ENCODE data around the gene MAP3K21. TPM values are rescaled to one million over a fixed set of nuclear protein-coding genes. Genes with fewer than 3 reads are reported as not detected.

Gene MAP3K21
- total RNA-seq, 1 donor from 2014 or later: 0.25 TPM

GRCh38 chr1:233315718-233316301 is 11.7 kb upstream of the MAP3K21 start:
- no peak for DNase-seq (ENCODE audit: low spot score)
- H3K27me3 Mint-ChIP-seq (ENCODE audit: low read depth): peaks cover 52% of the 10 kb centered on the region
- no peak overlapping the region for H3K27ac Mint-ChIP-seq (ENCODE audit: unreplicated experiment)
- H3K9me3 Mint-ChIP-seq (ENCODE audit: low read depth): no peaks in the 10 kb centered on the region
- H3K4me1 Mint-ChIP-seq (ENCODE audit: low read depth): no peaks in the 10 kb centered on the region
- H3K4me3 Mint-ChIP-seq (ENCODE audit: unreplicated experiment): no peak overlapping the region
- TF ChIP-seq, protein P1, sequence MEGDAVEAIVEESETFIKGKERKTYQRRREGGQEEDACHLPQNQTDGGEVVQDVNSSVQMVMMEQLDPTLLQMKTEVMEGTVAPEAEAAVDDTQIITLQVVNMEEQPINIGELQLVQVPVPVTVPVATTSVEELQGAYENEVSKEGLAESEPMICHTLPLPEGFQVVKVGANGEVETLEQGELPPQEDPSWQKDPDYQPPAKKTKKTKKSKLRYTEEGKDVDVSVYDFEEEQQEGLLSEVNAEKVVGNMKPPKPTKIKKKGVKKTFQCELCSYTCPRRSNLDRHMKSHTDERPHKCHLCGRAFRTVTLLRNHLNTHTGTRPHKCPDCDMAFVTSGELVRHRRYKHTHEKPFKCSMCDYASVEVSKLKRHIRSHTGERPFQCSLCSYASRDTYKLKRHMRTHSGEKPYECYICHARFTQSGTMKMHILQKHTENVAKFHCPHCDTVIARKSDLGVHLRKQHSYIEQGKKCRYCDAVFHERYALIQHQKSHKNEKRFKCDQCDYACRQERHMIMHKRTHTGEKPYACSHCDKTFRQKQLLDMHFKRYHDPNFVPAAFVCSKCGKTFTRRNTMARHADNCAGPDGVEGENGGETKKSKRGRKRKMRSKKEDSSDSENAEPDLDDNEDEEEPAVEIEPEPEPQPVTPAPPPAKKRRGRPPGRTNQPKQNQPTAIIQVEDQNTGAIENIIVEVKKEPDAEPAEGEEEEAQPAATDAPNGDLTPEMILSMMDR (IDR thresholded peaks at IDR 0.05): no peak
- peaks cover 2% of the 10 kb centered on the region for H3K36me3 Mint-ChIP-seq (ENCODE audit: low read depth)

DNA sequence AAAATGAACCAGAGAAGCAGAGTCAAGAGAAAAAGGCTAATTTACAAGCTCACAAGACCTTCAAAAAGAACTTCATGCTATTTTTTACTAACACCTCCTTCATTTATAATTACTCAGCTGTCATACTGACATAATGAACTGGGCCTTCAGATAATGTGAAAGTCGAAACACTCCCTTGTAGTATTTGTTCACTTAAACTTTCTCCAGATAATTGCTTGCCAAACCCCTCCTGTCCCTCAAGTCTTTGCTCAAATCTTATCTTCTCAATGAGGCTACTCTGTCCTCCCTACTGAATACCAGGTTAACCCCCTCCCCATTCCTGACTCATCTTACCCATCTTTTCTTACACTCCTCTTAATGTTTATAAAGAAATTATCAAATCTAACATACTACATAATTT is 11.1 kb upstream of the MAP3K21 start:
- Mint-ChIP-seq H3K27me3 (ENCODE audit: low read depth) (peaks cover 52% of the 10 kb centered on the region), H3K9me3 (ENCODE audit: low read depth) (no peaks in the 10 kb centered on the region), H3K36me3 (ENCODE audit: low read depth) (peaks cover 2% of the 10 kb centered on the region), H3K4me1 (ENCODE audit: low read depth) (no peaks in the 10 kb centered on the region), H3K4me3 (ENCODE audit: unreplicated experiment) (no peak overlapping the region), H3K27ac (ENCODE audit: unreplicated experiment) (no peak overlapping the region)
- TF ChIP-seq, protein P1 (IDR thresholded peaks at IDR 0.05): no peak
- DNase-seq (ENCODE audit: low spot score): no peak

GRCh38 chr1:233319272-233319671 is 8.3 kb upstream of the MAP3K21 start:
- TF ChIP-seq, protein P1 (IDR thresholded peaks at IDR 0.05): no peak
- no peaks in the 10 kb centered on the region for H3K4me1 Mint-ChIP-seq (ENCODE audit: low read depth)
- H3K9me3 Mint-ChIP-seq (ENCODE audit: low read depth): no peaks in the 10 kb centered on the region
- peaks cover 2% of the 10 kb centered on the region for H3K36me3 Mint-ChIP-seq (ENCODE audit: low read depth)
- no peak overlapping the region for H3K4me3 Mint-ChIP-seq (ENCODE audit: unreplicated experiment)
- no peak for DNase-seq (ENCODE audit: low spot score)
- no peak overlapping the region for H3K27ac Mint-ChIP-seq (ENCODE audit: unreplicated experiment)
- H3K27me3 Mint-ChIP-seq (ENCODE audit: low read depth): peaks cover 54% of the 10 kb centered on the region

DNA sequence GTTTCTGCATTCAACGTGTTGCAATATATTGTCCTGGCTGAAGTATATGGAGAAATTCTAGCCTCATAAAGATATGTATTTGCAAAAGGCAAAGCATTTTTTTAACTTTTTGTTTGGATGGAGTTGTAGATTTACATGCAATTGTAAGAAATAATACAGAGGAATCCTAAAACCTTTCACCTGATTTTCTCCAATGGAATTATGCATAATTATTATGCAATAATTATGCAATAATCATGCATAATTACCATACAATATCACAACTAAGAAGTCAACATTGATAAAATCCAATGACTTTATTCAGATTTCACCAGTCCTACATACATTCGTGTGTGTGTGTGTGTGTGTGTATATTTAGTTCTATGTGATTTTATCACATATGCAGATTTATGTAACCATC is 7.5 kb upstream of the MAP3K21 start:
- Mint-ChIP-seq H3K27me3 (ENCODE audit: low read depth) (peaks cover 51% of the 10 kb centered on the region), H3K9me3 (ENCODE audit: low read depth) (no peaks in the 10 kb centered on the region)

GRCh38 chr1:233323718-233324117 is 3.8 kb upstream of the MAP3K21 start:
- H3K9me3 Mint-ChIP-seq (ENCODE audit: low read depth): no peaks in the 10 kb centered on the region
- H3K27me3 Mint-ChIP-seq (ENCODE audit: low read depth): peaks cover 32% of the 10 kb centered on the region

More for the DNA sequence above, 7.5 kb upstream of the MAP3K21 start:
- no peak for DNase-seq (ENCODE audit: low spot score)
- no peak overlapping the region for H3K27ac Mint-ChIP-seq (ENCODE audit: unreplicated experiment)
- no peaks in the 10 kb centered on the region for H3K4me1 Mint-ChIP-seq (ENCODE audit: low read depth)
- no peak overlapping the region for H3K4me3 Mint-ChIP-seq (ENCODE audit: unreplicated experiment)
- TF ChIP-seq, protein P1 (IDR thresholded peaks at IDR 0.05): no peak
- H3K36me3 Mint-ChIP-seq (ENCODE audit: low read depth): peaks cover 2% of the 10 kb centered on the region

More at GRCh38 chr1:233323718-233324117, 3.8 kb upstream of the MAP3K21 start:
- H3K36me3 Mint-ChIP-seq (ENCODE audit: low read depth): peaks cover 2% of the 10 kb centered on the region
- H3K27ac Mint-ChIP-seq (ENCODE audit: unreplicated experiment): no peak overlapping the region
- DNase-seq (ENCODE audit: low spot score): no peak
- no peak overlapping the region for H3K4me3 Mint-ChIP-seq (ENCODE audit: unreplicated experiment)
- TF ChIP-seq, protein P1 (IDR thresholded peaks at IDR 0.05): no peak
- peaks cover 4% of the 10 kb centered on the region for H3K4me1 Mint-ChIP-seq (ENCODE audit: low read depth)
